Fibroblast of skin of right biceps (primary cell): ENCODE measurements around the gene PRF1.
"Not testable (repeated sequence)": the region's sequence is repeated elsewhere in the genome, so short reads cannot be mapped to it uniquely, and the experiment has no call there.

ENCODE experiments used
- DNase-seq: peaks from one replicate; pipeline ENCODE4 v3.0.0-alpha.2; 2013

The PRF1 gene

DNA sequence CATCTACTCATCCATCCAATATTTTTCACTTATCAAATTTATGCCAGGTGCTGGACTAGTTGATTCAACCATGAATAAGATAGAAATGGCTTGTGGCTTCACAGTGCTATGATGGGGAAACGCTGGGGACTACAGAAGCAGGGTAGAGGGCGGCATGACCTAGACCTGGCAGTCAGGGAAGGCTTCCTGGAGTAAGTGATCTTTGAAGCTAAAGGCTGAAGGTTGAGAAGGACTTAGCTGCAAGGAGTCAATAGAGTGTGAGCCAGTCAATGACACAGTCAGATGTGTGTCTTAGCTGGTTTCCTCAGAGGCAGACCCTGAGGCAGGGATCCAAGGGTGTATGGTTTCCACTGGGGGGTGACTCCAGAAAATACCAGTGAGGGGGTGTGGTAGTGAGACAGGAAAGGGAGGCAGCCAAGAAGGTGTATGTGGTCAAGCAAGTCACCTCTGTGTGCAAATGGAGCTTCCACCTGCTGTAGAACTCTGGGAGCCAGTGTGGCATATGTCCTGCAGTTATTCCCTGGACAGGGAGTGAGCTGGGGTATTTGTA is 10.3 kb downstream of the PRF1 start:
- no peak for DNase-seq

DNA sequence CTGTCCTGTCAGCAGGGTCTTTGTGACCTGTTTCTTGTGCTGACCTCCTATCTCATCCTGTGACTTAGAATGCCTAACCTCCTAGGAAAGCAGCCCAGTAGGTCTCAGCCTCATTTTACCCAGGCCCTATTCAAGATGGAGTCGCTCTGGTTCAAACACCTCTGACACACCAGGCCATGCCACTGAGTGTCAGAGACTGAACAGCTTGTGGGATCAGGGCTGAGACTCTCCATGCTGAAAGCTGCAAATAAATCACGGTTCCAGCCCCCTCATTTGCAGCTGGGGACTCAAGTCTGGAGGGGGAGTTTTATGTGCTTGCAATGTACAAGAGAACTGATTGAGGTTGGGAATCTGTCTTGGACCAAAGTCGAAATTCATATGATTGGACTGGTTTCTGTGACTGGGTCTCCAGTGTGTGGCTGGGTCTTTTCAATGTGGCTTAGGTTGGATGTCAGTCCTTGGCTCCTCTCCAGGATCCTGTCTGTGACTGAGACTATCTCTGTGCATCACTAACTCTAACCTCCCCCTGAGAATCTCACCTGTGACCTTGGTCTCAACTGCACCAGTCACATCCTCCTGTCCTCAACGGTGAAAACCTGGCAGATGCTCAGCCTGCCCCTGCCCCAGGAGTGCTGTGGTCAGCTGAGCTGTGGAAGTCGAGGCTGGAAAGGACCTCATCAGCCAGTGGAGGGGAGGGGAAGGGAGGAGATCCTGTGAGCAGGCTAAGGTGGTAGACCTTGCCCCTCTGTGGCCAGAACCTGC is 11.7 kb downstream of the PRF1 start:
- DNase-seq: no peak

DNA sequence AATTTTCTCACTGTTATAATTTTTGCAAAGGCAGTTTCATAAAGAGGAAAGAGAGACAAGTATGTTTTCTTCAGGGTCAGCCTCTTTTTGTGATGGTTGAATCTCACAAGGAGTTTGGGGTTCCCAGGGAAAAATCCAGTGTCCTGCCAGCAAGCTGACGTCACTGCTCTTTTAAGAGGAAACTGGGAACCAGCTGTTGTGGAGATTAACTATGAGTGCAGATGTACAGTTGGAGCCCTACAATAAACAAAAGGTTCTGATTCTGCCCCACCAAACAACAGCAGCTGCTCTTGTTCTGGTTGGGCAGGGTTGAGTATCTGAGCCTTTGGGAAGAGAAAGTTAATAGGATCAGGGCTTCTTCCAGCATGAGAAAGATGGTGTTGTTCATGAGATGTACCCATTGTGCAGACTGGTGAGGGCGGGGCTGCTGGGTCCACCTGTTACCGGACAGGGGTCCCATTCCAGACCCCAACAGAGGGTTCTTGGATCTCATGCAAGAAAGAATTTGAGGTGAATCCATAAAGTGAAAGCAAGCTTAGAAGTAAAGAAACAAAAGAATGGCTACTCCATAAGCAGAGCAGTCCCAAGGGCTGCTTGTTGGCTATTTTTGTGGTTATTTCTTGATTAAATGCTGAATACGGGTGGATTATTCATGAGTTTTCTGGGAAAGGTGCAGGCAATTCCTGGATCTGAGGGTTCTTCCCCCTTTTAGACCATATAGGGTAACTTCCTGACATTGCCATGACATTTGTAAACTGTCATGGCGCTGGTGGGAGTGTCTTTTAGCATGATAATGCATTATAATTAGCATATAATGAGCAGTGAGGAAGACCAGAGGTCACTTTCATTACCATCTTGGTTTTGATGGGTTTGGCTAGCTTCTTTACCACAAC is 12.5 kb downstream of the PRF1 start:
- no peak for DNase-seq

DNA sequence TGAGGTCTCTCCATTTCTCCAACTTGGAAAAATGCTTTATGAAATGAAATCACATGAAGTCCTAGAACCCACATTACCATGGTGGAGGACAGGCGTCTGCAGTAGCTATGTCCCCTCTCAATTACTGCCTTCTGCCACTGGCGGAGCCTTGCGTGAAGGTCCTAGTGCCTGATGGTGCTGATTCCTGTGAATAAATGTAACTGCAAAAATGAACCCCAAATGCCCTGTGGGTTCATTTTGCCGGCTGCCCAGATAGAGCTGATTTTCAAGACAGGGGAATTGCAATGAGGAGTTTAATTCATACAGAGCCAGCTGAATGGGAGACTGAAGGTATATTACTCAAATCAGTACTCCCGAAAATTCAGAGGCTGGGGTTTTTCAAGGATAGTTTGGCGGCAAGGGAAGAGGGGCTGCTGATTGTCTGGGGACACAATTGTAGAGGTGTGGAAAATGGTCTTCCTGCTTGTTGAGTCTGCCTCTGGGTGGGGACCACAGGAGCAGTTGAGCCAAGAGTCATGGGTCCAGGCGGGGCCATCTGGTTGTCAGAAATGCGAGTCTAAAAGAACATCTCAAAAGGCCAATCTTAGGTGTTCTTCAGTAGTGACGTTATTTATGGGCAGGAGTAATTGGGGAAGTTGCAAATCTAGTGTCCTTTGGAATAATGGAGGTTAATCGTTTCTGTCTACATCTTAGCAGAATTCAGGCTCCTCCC is 13.5 kb downstream of the PRF1 start:
- DNase-seq: no peak

DNA sequence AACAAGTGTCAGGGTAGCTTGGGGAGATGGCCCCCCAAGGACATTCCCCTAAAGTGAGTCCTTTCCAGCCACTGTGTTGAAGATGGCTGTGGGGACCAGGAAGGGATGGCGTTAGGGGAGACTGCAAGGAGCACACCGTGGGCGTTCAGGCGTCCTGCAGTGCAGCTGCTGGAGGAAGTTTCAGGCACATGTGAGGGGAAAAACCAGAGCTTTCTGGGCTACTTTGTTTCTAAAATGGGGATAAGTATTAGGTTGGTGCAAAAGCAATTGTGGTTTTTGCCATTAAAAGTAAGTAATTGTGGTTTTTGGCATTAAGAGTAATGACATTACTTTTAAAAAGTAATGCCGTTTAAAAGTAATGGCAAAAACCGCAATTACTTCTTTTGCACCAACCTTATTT is 14.3 kb downstream of the PRF1 start:
- no peak for DNase-seq

DNA sequence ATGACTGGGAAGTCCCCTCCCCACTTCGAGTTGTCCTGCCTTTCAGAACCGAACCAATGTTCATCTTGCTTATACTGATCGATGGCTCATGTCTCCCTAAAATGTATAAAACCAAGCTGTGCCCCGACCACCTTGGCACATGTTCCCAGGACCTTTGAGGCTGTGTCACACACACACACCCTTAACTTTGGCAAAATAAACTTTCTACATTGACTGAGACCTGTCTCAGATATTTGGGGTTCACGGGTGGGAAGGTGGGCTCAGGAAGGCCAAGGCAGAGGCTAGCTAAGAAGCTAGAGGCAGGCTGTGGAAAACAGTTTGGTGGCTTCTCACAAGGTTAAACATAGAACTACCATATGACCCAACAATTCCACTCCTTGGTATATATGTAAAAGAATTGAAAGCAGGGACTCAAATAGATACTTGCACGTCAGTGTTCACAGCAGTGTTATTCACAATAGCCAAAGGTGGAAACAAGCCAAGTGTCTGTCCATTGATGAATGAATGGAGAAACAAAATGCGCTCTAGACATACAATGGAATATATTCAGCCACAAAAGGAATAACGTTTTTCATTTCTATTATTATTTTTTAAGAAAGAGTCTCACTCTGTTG is 15.4 kb downstream of the PRF1 start:
- no peak for DNase-seq

DNA sequence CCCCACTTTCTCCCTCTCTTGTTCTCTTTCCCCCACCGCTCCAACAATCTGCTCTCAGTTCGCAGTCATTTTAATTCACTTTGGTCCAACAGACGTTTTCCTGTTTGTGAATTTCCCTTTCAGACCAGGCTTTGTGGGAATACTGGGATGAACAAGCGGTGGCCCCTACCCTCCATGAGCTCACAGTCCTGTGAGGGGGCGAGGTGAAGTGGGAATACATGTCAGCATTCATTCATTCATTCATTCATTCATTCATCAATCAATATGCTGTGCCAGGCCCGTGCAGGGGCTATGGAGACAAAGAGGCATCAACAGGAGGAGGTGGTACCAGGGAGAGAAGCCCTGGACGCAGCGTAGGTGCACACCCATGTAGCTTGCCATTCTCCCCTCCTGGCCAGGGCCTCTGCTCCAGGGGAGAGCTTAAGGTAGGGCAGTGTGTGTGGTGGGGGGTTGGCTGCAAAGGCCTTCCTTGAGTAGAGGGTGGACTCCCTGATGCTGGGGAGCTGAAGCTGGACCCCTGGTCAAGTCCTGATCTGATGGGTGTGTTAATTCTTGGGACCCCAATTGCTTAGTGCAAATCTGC is 16.1 kb downstream of the PRF1 start:
- DNase-seq: no peak

DNA sequence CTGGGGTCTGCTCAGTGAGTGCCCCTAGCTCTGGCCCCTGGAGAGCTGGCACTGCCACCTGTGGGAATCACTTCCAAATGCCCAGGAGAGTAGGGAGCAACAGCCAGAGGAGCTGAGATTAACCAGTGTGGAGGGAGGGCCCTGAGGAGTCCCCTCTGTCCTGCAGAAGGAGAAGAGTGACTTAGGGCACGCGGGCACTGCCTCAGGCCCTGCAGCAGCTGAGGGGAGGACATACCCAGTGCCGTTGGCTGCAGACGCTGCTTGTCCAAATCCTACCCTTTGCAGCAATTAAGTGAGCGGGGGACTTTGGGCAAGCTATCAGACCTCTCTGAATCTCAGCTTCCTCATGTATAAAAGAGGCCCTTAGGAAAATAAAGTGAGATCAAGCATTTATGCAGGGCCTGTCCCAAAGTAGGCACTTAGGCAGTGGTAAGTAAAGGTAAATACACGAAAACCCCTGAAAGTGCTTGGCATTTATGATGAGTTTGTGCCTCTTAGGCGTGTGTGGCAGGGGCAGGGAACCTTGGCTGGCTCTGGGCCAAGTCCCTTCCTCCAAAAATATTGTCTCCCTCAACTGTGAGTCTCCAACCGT is 16.9 kb downstream of the PRF1 start:
- DNase-seq: no peak

DNA sequence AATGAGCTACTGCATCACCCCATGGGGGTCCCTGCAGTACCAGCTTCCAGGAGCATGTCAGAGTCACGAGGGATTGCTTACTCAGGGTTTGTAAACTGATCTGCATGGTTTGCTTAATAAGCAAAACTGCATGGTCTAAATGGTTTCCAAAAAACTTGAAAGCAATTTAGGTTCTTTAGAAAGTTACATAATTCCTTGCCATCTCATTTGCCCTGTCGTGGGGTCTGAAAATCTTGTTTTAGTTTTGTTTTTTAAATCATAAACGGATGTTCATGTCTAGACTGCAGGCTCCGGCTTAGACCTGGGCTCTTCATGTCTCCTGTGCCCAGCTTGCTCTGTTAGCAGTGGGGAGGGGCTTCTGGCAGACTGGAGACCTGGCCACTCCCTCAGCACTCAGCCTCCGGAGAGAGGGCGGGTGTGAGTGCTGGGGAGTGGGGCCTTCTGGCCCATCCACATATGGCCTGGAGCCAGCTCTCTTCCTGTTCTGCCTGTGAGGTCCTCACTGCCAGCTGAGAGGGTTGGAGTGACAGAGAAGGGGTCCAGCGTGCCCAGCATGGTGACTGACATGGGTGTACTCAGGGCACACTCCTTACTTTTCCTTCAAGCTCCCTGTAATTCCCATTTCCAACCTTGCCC is 17.5 kb downstream of the PRF1 start:
- no peak for DNase-seq

DNA sequence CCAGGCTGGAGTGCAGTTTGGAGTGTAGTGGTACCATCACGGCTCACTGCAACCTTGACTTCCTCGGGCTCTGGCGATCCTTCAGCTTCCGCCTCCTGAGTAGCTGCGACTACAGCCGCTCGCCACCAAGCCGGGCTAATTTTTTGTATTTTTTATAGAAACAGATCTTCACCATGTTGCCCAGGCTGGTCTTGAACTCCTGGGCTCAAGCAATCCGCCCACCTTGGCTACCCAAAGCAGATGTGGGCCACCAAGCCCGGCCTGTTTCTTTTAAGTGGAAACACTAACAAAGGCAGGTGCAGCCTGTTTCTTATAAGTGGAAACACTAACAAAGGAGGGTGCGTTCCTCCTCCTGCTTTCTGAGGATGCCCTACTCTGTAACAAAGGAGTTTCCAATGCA is 18.2 kb downstream of the PRF1 start:
- DNase-seq: no peak

DNA sequence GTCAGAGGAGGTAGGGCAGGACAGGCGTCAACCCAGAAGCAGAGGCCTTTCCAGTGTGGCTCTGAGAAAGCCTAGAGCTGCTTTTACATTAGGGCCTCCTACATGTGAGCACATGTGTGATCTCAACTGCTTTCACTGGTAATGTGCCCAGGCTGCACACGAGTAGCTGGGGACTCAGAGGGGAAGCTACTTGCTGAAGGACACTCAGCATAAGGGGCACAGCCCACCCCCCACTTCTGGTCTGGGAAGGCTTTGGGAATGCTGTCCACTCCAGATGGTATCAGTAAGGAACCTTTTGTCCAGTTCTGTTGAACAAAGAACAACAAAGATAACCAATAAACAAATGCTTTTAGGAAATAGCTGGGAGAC is 18.9 kb downstream of the PRF1 start:
- DNase-seq: no peak

DNA sequence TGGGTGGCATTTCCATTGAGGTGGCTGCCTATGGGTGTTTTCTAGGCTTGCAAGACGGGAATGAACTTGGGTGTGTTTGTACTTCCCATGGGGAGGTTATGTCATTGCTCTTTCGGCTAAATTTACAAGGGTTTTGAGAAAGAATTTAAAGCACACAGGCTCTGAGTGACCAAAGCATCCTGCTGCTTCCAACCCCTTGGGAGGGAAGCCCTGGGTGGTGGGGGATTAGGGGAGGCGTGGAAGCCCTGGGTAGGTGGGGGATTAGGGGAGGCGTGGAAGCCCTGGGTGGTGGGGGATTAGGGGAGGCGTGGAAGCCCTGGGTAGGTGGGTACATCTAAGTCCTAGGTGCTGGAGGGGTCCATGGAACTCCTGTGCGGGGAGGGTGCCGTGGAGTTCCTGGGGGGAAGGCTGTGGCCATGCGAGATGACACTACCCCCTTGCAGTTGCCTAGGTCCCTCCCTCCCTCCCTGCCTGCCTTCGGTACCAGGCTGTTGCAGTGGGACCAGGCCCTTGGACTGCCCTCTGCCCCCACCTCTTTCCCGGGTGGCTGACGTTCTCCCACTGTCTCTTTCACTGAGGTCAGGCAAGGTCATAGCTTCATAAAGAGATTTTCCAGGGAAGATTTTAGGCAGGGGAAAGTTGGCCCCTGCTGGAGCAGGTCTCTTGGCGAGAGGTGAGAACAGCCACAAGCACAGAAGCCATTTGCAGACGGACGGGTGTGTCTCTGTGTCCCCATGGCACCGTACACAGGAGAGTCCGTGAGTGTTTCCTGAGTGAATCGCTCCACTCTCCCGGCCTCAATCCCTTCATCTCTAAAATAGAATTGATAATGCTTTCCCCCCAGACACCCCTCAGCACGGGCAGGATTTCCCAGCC is 19.5 kb downstream of the PRF1 start:
- DNase-seq: no peak

DNA sequence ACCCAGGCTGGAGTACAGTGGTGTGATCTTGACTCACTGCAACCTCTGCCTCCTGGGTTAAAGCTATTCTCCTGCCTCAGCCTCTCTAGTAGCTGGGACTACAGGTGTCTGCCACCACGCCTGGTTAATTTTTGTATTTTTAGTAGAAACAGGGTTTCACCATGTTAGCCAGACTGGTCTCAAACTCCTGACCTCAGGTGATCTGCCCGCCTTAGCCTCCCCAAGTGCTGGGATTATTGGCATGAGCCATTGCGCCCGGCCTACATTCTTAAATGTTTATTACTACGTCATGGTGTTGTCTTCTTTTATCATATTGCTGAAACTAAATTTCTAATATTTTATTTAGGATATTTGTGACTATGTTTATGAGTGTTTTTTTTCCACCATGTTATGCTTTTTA is 21.4 kb downstream of the PRF1 start:
- not testable (repeated sequence) for DNase-seq

DNA sequence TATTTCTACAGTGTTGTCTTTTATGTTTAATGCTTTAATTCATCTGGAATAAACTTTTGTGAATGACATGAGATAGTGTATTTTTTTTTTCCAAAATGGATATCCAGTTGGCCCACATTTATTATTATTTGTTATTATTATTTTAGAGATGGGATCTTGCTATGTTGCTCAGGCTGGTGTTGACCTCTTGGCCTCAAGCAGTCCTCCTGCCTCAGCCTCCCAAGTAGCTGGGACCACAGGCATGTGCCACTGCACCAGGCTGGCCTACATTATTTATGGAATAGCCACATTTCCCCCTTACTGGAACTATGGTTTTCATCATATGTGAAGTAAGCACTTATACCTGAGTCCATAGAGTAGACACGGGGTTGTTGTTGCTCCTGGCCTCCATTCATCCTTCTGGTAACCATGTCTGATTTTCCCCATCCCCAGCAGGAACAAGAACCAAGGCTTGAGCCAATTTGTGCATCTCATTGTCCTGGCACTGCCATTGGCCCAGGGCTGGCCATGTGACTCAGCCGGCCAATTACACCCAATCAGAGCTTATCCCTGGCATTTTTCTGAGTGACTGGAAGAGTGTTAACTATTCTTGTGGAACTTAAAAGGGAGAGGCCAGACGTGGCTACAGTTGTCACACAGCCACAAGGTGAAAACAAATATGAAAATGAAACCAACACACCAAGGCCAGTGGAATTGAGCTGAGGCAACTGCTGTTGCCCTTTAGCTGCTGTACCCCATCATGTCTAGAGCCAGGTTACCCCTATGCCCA is 23.1 kb downstream of the PRF1 start:
- DNase-seq: no peak

DNA sequence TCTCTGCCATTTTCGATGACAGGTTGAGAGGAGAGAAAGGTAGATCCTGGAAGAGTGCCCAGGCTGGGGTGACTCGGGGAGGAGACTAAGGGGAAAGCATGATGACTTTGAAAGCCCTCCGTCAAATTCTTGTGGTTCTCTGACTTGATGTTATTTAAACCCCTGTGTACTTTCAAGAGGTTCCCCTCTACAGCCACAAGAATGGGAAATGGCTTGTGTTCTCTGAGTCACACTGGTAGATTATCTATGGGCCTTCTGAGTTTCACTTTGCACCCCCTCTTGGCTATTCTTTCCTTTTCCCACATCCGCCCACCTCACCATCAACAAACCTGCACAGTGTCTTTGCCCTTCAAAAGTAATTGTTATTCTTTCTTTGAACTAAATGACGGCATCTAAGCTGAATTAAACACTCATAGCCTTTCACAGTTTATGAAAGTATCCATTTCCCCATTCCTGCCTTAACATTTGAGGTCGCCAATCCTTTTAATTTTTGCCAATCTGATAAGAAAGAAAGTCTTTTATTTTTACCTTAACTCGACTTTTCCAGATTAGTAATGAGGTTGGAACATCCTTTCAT is 24.1 kb downstream of the PRF1 start:
- DNase-seq: peak; percentile 76

DNA sequence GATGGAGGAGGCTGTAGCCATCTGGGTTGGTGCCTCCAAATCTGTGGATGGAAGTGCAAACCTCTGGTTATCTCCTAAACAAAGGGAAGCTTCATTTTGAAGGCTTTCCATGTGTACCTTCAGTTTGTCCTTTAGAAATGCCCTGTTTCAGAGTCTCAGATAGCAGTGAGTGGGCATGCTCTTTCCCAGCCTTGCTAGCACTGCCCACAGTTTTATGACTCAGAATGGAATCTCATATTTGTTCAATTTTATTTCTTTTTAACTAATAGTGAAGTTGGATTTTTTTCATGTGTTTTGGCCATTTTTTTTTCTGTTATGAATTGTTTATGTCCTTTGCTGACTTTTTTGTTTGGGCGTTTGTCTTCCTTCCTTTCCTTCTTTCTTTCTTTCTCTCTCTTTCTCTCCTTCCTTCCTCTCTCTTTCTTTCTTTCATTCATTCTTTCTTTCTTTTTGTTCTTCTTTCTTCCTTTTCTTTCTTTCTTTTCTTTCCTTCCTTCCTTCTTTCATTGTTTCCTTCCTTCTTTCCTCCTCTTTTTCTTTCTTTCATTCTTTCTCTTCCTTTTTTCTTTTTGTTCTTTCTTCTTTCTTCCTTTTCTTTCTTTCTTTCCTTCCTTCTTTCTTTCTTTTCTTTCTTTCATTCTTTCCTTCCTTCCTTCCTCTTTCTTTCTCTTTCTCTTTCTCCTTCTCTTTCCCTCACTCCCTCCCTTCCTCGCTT is 25.6 kb downstream of the PRF1 start:
- no peak for DNase-seq

DNA sequence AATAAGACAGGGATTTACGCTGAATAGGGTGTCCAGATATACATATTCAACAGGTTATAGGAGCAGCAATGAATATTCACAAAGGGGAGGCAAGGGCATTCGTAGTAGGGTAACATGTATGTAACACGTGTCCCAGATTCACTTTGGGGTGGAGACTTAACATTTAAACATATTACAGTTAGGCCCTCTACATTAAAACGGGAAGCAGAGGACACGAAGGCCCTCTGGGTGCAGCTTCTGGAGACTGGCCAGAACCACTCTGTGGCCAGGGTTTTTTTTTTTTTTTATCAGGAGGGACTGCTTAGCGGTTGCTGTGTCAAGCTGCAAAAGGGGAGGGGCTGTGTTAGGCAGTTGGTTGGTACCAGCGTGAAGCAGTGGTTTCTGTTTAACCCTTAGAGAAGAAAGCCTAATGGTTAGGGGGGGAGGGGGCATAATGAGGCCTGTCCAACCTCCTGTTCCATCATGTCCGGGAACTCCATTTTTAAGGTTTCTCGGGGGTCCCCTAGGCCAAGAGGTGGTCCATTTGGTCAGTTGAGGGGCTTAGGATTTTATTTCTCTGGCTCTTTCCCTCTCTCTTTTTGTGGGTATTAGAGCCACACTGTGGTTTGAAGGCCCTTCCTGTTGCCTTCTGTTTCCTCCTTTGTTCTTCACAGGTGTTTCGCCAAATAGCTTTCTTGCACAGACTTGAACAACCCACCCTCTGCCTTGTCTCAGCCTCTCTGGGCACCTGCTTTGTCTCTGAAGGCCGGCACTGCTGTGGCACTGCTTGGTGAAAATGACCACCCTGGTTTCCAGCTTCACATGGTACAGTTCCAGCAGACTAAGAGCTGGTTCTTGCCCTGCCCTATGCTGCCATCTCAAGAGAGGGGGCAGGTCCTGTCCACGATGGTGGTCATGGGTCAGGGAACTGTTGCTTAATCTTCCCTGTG is 26.4 kb downstream of the PRF1 start:
- no peak for DNase-seq

DNA sequence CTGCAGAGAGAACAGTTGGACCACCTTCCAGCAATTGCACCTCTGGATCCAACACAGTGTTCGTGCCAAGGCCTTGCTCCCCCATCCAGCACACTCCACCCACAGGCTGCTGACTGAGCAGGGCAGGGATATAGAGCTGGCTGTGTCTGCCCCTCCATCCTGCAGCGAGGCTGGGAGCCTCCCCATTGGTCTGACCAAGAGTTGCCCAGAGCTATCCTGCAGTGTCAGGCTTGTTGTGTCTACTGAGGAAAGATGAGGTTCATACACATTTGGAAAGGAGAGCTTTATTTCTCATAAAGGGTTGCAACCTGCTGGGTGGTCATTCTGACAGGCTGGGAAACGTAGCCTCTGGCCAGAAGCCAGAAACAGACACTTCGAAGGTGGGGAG is 27.1 kb downstream of the PRF1 start:
- DNase-seq: no peak
